GM23338 (cell line): ENCODE data around the gene MARK2. TPM values are rescaled to one million over a fixed set of nuclear protein-coding genes. Genes with fewer than 3 reads are reported as not detected.

Source experiments
- ATAC-seq: fragments of 200-7000 bp; cut with Tn5 transposase; 3 replicates; pipeline ENCODE4 v1.9.1; 2020
- DNase-seq: peaks from one replicate; pipeline ENCODE4 v3.0.0-alpha.2; 2015; ENCODE audit warnings: low spot score
- H2AFZ ChIP-seq: fragments of 200-600 bp; sonication (generic); 2 replicates; pipeline ENCODE4 v1.8.0; 2016; ENCODE audit warnings: antibody characterized with exemption, mild to moderate bottlenecking, moderate library complexity
- H3F3A ChIP-seq: fragments of 200-600 bp; sonication (generic); replicated peaks from 2 replicates; pipeline ENCODE4 v1.8.0; 2017; ENCODE audit warnings: antibody characterized with exemption, mixed run types, low read depth
- H3K27ac ChIP-seq: fragments of 200-600 bp; sonication (generic); 2 replicates; pipeline ENCODE4 v1.6.1; 2016; ENCODE audit warnings: low read depth
- H3K27me3 ChIP-seq: fragments of 200-600 bp; sonication (generic); 2 replicates; pipeline ENCODE4 v1.8.0; 2016; ENCODE audit warnings: mild to moderate bottlenecking, mixed run types, moderate library complexity; ENCODE audit not compliant: insufficient read depth
- H3K36me3 ChIP-seq: fragments of 200-600 bp; sonication (generic); 2 replicates; pipeline ENCODE4 v1.8.0; 2016; ENCODE audit warnings: mild to moderate bottlenecking; ENCODE audit not compliant: insufficient read depth
- H3K4me1 ChIP-seq: fragments of 200-600 bp; sonication (generic); 2 replicates; pipeline ENCODE4 v1.8.0; 2016; ENCODE audit warnings: mild to moderate bottlenecking, moderate library complexity; ENCODE audit not compliant: insufficient read depth
- H3K4me2 ChIP-seq: fragments of 200-600 bp; sonication (generic); 2 replicates; pipeline ENCODE4 v1.7.1; 2017; ENCODE audit warnings: mixed run types
- H3K4me3 ChIP-seq: fragments of 200-600 bp; sonication (generic); 2 replicates; pipeline ENCODE4 v1.6.1; 2016; ENCODE audit warnings: mixed run types
- H3K79me2 ChIP-seq: fragments of 200-600 bp; sonication (generic); replicated peaks from 2 replicates; pipeline ENCODE4 v1.8.0; 2017; ENCODE audit warnings: mild to moderate bottlenecking; ENCODE audit not compliant: insufficient read depth
- H3K9me2 ChIP-seq: fragments of 200-600 bp; sonication (generic); 2 replicates; pipeline ENCODE4 v1.8.0; 2017; ENCODE audit not compliant: insufficient read depth
- H4K20me1 ChIP-seq: fragments of 200-600 bp; sonication (generic); replicated peaks from 2 replicates; pipeline ENCODE4 v1.8.0; 2017; ENCODE audit warnings: mild to moderate bottlenecking; ENCODE audit not compliant: insufficient read depth
- H3K27ac Mint-ChIP-seq: 2 replicates; pipeline ENCODE4 v1.8.0; 2020; ENCODE audit warnings: inconsistent platforms, mild to moderate bottlenecking, moderate library complexity, mixed read lengths
- H3K27me3 Mint-ChIP-seq: 3 replicates; pipeline ENCODE4 v1.8.0; 2022; ENCODE audit warnings: low read depth, mild to moderate bottlenecking, moderate library complexity, mixed read lengths, inconsistent platforms; ENCODE audit not compliant: insufficient read depth, poor library complexity
- H3K36me3 Mint-ChIP-seq: 3 replicates; pipeline ENCODE4 v1.8.0; 2021; ENCODE audit warnings: low read depth, mild to moderate bottlenecking, inconsistent platforms, moderate library complexity, mixed read lengths
- H3K4me1 Mint-ChIP-seq: 3 replicates; pipeline ENCODE4 v1.8.0; 2020; ENCODE audit warnings: mild to moderate bottlenecking, inconsistent platforms, mixed read lengths
- H3K4me3 Mint-ChIP-seq: 3 replicates; pipeline ENCODE4 v1.8.0; 2021; ENCODE audit warnings: moderate library complexity, mild to moderate bottlenecking, inconsistent platforms, mixed read lengths
- H3K9me3 Mint-ChIP-seq: 3 replicates; pipeline ENCODE4 v1.8.0; 2020; ENCODE audit warnings: moderate library complexity, mild to moderate bottlenecking, inconsistent platforms, mixed read lengths
- CREB1 ChIP-seq: fragments of 250-450 bp; sonication (Bioruptor Pico); IDR thresholded peaks from 2 replicates; pipeline ENCODE4 v1.5.0; 2020; ENCODE audit warnings: low read depth, mild to moderate bottlenecking, moderate library complexity
- EZH2 ChIP-seq: fragments of 200-600 bp; sonication (generic); IDR thresholded peaks from one replicate; pipeline ENCODE4 v1.8.0; 2017; ENCODE audit warnings: antibody characterized with exemption, mild to moderate bottlenecking, low read depth; ENCODE audit not compliant: unreplicated experiment
- EZH2phosphoT487 ChIP-seq: fragments of 200-600 bp; sonication (generic); IDR thresholded peaks from one replicate; pipeline ENCODE4 v1.8.1; 2018; ENCODE audit warnings: antibody characterized with exemption; ENCODE audit not compliant: unreplicated experiment
- JUNB ChIP-seq: IDR thresholded peaks from one replicate; pipeline ENCODE4 v1.6.1; 2016; ENCODE audit warnings: antibody characterized with exemption; ENCODE audit not compliant: unreplicated experiment
- STAT1 ChIP-seq: IDR thresholded peaks from one replicate; pipeline ENCODE4 v1.6.1; 2016; ENCODE audit warnings: antibody characterized with exemption; ENCODE audit not compliant: unreplicated experiment
- ZNF331 ChIP-seq: fragments of 250-450 bp; sonication (Bioruptor Pico); IDR thresholded peaks from 2 replicates; pipeline ENCODE4 v1.5.0; 2020; ENCODE audit warnings: low read depth, mild to moderate bottlenecking, moderate library complexity
- polyA plus RNA-seq: library from polyadenylated mRNA; unstranded; fragments of >200 nt; fragmentation: Nextera tagmentation; extraction: Ambion mirVana; gene quantifications from 2 replicates; pipeline ENCODE4 v1.2.1, GENCODE V29; 2016
- total RNA-seq: library from RNA; depleted of rRNA; stranded (reverse); fragments of >200 nt; shearing (Covaris generic); gene quantifications from 2 replicates; pipeline ENCODE4 v1.2.3, GENCODE V29; 2014
- TF ChIP-seq, protein P1 (sequence below): IDR thresholded peaks from 2 replicates; pipeline ENCODE4 v1.6.1; 2016; ENCODE audit warnings: antibody characterized with exemption
- TF ChIP-seq, protein P2 (sequence below): IDR thresholded peaks from one replicate; pipeline ENCODE4 v1.6.1; 2018; ENCODE audit warnings: antibody characterized with exemption; ENCODE audit not compliant: unreplicated experiment
- TF ChIP-seq, protein P3 (sequence below), 2 experiments: fragments of 200-600 bp in 1 of 2; sonication (generic) in 1 of 2; conservative IDR thresholded peaks; 2 replicates each; pipeline versions ENCODE4 v1.5.1 to v1.6.1; 2016 to 2017; ENCODE audit warnings: antibody characterized with exemption in 2 of 2, low read depth in 2 of 2, mild to moderate bottlenecking in 2 of 2, moderate library complexity in 1 of 2

Gene MARK2
- total and polyA plus RNA-seq, 2 experiments from 2014 or later, result 18.7 to 42.6 TPM

DNA sequence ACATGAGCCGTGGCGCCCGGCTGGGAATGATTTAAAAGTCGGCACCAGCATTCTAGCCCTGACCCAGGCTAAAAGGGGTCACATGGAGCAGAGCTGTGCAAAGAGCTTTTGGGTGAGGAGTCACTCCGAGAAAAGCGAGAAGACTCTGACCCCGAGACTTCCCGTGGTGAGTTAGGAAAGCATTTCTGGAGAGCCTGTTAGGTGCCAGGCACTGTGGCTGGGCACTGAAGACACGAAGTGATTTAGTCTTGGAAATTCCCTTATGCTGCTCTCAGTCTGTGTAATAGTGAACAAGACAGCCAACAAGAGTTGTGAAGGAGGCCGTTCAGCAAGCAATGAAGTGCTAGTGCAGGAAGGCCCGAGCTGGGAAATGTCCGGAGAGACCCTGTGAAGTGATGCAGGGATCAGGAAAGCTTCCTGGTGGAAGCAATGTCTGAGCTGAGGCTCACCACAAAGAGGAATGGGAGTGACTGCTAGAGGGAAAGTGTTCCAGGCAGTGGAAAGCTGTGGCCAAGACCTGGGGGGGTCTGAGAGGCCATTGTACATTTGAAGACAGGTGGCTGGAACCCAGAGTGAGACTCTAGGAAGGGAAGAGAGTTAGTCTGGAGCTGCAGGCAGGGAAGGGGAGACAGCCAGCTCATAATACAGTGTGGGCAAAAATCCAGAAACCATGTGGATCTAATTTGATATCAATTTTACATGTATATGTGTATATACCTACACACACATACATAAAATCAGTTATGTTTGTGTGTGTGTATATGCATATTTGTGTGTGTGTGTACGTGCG, 31.6 kb downstream of the MARK2 start:
- TF ChIP-seq, protein P1, sequence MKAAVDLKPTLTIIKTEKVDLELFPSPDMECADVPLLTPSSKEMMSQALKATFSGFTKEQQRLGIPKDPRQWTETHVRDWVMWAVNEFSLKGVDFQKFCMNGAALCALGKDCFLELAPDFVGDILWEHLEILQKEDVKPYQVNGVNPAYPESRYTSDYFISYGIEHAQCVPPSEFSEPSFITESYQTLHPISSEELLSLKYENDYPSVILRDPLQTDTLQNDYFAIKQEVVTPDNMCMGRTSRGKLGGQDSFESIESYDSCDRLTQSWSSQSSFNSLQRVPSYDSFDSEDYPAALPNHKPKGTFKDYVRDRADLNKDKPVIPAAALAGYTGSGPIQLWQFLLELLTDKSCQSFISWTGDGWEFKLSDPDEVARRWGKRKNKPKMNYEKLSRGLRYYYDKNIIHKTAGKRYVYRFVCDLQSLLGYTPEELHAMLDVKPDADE, result no peak
- TF ChIP-seq JUNB (no peak), STAT1 (no peak), CREB1 (CRISPR knock-in tag) (no peak), ZNF331 (no peak), EZH2phosphoT487 (no peak)
- TF ChIP-seq, protein P2, sequence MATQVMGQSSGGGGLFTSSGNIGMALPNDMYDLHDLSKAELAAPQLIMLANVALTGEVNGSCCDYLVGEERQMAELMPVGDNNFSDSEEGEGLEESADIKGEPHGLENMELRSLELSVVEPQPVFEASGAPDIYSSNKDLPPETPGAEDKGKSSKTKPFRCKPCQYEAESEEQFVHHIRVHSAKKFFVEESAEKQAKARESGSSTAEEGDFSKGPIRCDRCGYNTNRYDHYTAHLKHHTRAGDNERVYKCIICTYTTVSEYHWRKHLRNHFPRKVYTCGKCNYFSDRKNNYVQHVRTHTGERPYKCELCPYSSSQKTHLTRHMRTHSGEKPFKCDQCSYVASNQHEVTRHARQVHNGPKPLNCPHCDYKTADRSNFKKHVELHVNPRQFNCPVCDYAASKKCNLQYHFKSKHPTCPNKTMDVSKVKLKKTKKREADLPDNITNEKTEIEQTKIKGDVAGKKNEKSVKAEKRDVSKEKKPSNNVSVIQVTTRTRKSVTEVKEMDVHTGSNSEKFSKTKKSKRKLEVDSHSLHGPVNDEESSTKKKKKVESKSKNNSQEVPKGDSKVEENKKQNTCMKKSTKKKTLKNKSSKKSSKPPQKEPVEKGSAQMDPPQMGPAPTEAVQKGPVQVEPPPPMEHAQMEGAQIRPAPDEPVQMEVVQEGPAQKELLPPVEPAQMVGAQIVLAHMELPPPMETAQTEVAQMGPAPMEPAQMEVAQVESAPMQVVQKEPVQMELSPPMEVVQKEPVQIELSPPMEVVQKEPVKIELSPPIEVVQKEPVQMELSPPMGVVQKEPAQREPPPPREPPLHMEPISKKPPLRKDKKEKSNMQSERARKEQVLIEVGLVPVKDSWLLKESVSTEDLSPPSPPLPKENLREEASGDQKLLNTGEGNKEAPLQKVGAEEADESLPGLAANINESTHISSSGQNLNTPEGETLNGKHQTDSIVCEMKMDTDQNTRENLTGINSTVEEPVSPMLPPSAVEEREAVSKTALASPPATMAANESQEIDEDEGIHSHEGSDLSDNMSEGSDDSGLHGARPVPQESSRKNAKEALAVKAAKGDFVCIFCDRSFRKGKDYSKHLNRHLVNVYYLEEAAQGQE, result no peak
- H3K27ac ChIP-seq, result peak overlapping the region; percentile 26; the same call in 1 of the 2 replicates
- peaks cover 91% of the 10 kb centered on the region for H3K79me2 ChIP-seq
- no peak overlapping the region for H3K4me2 ChIP-seq
- ATAC-seq (no peak), DNase-seq (no peak)
- peaks cover 9% of the 10 kb centered on the region; the same call in 1 of the 2 replicates for H3F3A ChIP-seq
- Mint-ChIP-seq H3K4me1 (peaks cover 69% of the 10 kb centered on the region), H3K27me3 (peaks cover 4% of the 10 kb centered on the region), H3K36me3 (no peaks in the 10 kb centered on the region; the same call in 2 of the 3 replicates), H3K4me3 (no peak overlapping the region), H3K27ac (no peak overlapping the region), H3K9me3 (no peaks in the 10 kb centered on the region)
- peaks cover 4% of the 10 kb centered on the region; the same call in 1 of the 2 replicates for H3K36me3 ChIP-seq
- H3K9me2 ChIP-seq, result no peaks in the 10 kb centered on the region
- no peak overlapping the region for H2AFZ ChIP-seq
- peaks cover 50% of the 10 kb centered on the region for H4K20me1 ChIP-seq
- H3K27me3 ChIP-seq, result no peaks in the 10 kb centered on the region
- H3K4me3 ChIP-seq, result no peak overlapping the region
- H3K4me1 ChIP-seq, result peaks cover 33% of the 10 kb centered on the region

DNA sequence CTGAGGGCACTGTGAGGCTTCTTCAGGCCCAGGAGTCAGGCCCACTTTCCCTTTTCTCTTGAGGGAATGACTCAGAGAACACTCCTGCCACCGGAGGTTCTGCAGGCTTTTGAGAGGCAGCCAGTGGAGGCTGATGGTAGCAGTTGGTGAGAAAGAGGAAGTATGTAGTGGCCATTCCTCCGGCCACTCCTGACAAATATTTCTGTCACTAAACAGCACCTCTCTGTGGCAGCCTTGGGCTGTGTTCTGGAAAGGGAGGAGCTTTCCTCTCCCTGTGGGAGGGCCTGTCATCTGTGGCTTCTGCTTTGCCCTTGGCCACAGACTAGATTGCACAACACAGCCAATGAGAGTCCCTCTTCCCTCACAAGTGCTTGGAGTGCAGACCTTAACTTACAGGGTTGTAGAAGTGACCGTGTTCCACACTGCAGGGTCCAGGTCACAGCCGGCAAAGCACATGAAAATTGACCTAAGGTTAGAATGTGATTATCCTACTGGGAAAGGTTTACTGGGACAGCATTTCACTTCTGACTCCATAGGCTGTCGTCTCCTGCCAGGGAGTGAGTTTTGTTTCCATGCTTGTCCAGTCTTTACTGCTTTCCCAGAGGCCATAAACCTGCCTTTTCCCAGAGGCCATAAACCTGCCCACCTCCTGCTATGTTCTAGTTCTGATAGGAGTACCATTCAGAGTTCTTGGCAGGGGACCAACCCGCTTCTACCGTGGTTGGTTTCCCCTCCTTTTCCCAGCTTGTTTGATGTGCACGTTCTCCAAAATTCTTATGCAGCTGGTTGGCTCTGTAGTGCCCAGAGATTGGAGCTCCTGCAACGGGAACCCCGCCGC, 33.3 kb downstream of the MARK2 start:
- Mint-ChIP-seq H3K9me3 (no peaks in the 10 kb centered on the region), H3K4me1 (peaks cover 56% of the 10 kb centered on the region), H3K4me3 (no peak overlapping the region; the same call in 2 of the 3 replicates), H3K27me3 (peaks cover 4% of the 10 kb centered on the region), H3K36me3 (no peaks in the 10 kb centered on the region), H3K27ac (0 out of 2 replicates have a peak overlapping the region, but pooled peaks have one; percentile 64)
- H3K4me3 ChIP-seq, result no peak overlapping the region
- no peaks in the 10 kb centered on the region for H3K27me3 ChIP-seq
- no peaks in the 10 kb centered on the region for H3K9me2 ChIP-seq
- H3K4me2 ChIP-seq, result peak overlapping the region; percentile 57; the same call in 1 of the 2 replicates
- ATAC-seq, result peak; percentile 77
- H2AFZ ChIP-seq, result no peak overlapping the region
- H3F3A ChIP-seq, result peaks cover 9% of the 10 kb centered on the region; the same call in 1 of the 2 replicates
- H4K20me1 ChIP-seq, result peaks cover 44% of the 10 kb centered on the region
- DNase-seq, result peak; percentile 67
- peaks cover 22% of the 10 kb centered on the region for H3K4me1 ChIP-seq
- peaks cover 90% of the 10 kb centered on the region for H3K79me2 ChIP-seq
- H3K36me3 ChIP-seq, result peaks cover 4% of the 10 kb centered on the region; the same call in 1 of the 2 replicates
- 0 out of 2 replicates have a peak overlapping the region, but pooled peaks have one; percentile 8 for H3K27ac ChIP-seq
- TF ChIP-seq, protein P1, result no peak
- TF ChIP-seq, protein P3, sequence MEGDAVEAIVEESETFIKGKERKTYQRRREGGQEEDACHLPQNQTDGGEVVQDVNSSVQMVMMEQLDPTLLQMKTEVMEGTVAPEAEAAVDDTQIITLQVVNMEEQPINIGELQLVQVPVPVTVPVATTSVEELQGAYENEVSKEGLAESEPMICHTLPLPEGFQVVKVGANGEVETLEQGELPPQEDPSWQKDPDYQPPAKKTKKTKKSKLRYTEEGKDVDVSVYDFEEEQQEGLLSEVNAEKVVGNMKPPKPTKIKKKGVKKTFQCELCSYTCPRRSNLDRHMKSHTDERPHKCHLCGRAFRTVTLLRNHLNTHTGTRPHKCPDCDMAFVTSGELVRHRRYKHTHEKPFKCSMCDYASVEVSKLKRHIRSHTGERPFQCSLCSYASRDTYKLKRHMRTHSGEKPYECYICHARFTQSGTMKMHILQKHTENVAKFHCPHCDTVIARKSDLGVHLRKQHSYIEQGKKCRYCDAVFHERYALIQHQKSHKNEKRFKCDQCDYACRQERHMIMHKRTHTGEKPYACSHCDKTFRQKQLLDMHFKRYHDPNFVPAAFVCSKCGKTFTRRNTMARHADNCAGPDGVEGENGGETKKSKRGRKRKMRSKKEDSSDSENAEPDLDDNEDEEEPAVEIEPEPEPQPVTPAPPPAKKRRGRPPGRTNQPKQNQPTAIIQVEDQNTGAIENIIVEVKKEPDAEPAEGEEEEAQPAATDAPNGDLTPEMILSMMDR (conservative IDR thresholded peaks at IDR 0.05; ENCODE audit: low read depth in 2 of 2), result peak; percentile 29 to 50
- no peak for TF ChIP-seq ZNF331
- no peak for TF ChIP-seq EZH2
- no peak for TF ChIP-seq CREB1 (CRISPR knock-in tag)
- TF ChIP-seq JUNB, result no peak
